PC-3 (cell line): ENCODE data around the gene VASN. TPM values are rescaled to one million over a fixed set of nuclear protein-coding genes. Genes with fewer than 3 reads are reported as not detected.

Experiments used
- ATAC-seq: fragments of 200-7000 bp; cut with Tn5 transposase; 2 replicates; pipeline ENCODE4 v1.9.1; 2020; ENCODE audit warnings: mild to moderate bottlenecking, moderate library complexity
- BruUV-seq: library from RNA; stranded (reverse); fragments of 400-500 nt; replicated peaks from 2 replicates; lab custom pipeline; 2021; lab: Mats Ljungman, UMichigan
- CTCF ChIA-PET: fragments of 300-600 bp; sonication (Branson Sonifier 250); formaldehyde crosslinking; loops from one replicate; lab custom pipeline; 2022; ENCODE audit warnings: antibody characterized with exemption; lab: Charles Lee
- POLR2A ChIA-PET: fragments of 300-600 bp; sonication (Branson Sonifier 250); formaldehyde crosslinking; loops from one replicate; lab custom pipeline; 2022; ENCODE audit warnings: antibody characterized with exemption; ENCODE audit not compliant: unreplicated experiment; lab: Charles Lee
- DNase-seq: peaks from one replicate; pipeline ENCODE4 v3.0.0-alpha.2; 2015
- H2AFZ ChIP-seq: fragments of 300-600 bp; sonication (generic); 2 replicates; pipeline ENCODE4 v1.6.0; 2016; ENCODE audit warnings: antibody characterized with exemption, low read length
- H3F3A ChIP-seq: fragments of 300-600 bp; sonication (generic); one replicate; pipeline ENCODE4 v1.6.0; 2017; ENCODE audit warnings: antibody characterized with exemption, low read length, control low read depth, mild to moderate bottlenecking; ENCODE audit not compliant: unreplicated experiment
- H3K27ac ChIP-seq: fragments of 300-600 bp; sonication (generic); 2 replicates; pipeline ENCODE4 v1.5.1; 2016; ENCODE audit warnings: mild to moderate bottlenecking, low read length
- H3K27me3 ChIP-seq: fragments of 300-600 bp; sonication (generic); 2 replicates; pipeline ENCODE4 v1.6.1; 2016; ENCODE audit warnings: low read length, mixed read lengths
- H3K36me3 ChIP-seq: fragments of 300-600 bp; sonication (generic); 2 replicates; pipeline ENCODE4 v1.6.1; 2016; ENCODE audit warnings: low read depth, mixed run types, low read length, mixed read lengths
- H3K4me1 ChIP-seq: fragments of 300-600 bp; sonication (generic); 2 replicates; pipeline ENCODE4 v1.5.1; 2016; ENCODE audit warnings: low read length; ENCODE audit not compliant: insufficient read depth
- H3K4me2 ChIP-seq: fragments of 300-600 bp; sonication (generic); 2 replicates; pipeline ENCODE4 v1.6.0; 2016; ENCODE audit warnings: low read length
- H3K4me3 ChIP-seq: fragments of 300-600 bp; sonication (generic); 2 replicates; pipeline ENCODE4 v1.5.1; 2016; ENCODE audit warnings: mild to moderate bottlenecking, low read length, mixed read lengths
- H3K79me2 ChIP-seq: fragments of 300-600 bp; sonication (generic); 2 replicates; pipeline ENCODE4 v1.6.1; 2017; ENCODE audit warnings: low read length, mixed read lengths
- H3K9ac ChIP-seq: fragments of 300-600 bp; sonication (generic); 2 replicates; pipeline ENCODE4 v1.6.0; 2016; ENCODE audit warnings: mild to moderate bottlenecking, low read length
- H3K9me2 ChIP-seq: fragments of 300-600 bp; sonication (generic); replicated peaks from 2 replicates; pipeline ENCODE4 v1.6.1; 2016; ENCODE audit warnings: mixed run types, low read length, mixed read lengths
- H3K9me3 ChIP-seq: fragments of 300-600 bp; sonication (generic); 2 replicates; pipeline ENCODE4 v1.6.1; 2016; ENCODE audit warnings: low read length, mixed read lengths
- H4K20me1 ChIP-seq: fragments of 300-600 bp; sonication (generic); 2 replicates; pipeline ENCODE4 v1.6.1; 2016; ENCODE audit warnings: low read length, mixed read lengths
- EZH2 ChIP-seq: fragments of 300-600 bp; sonication (generic); IDR thresholded peaks from one replicate; pipeline ENCODE4 v1.6.1; 2017; ENCODE audit warnings: antibody characterized with exemption, mild to moderate bottlenecking, low read length; ENCODE audit not compliant: unreplicated experiment
- EZH2phosphoT487 ChIP-seq: fragments of 300-600 bp; sonication (generic); IDR thresholded peaks from 2 replicates; pipeline ENCODE4 v1.6.1; 2018; ENCODE audit warnings: mild to moderate bottlenecking, antibody characterized with exemption, low read length, borderline replicate concordance
- intact Hi-C: fragments of 100-400 bp; cut with micrococcal nuclease; formaldehyde crosslinking; loops from 2 replicates; pipeline ENCODE4 v1.9.0; 2023
- total RNA-seq: library from RNA; depleted of rRNA; stranded (reverse); fragments of >200 nt; gene quantifications from 2 replicates; pipeline ENCODE4 v1.2.3, GENCODE V29; 2014
- TF ChIP-seq, protein P1 (sequence below): fragments of 300-600 bp; sonication (generic); conservative IDR thresholded peaks from 2 replicates; pipeline ENCODE4 v1.5.1; 2017; ENCODE audit warnings: antibody characterized with exemption, low read depth, mild to moderate bottlenecking, low read length

Gene VASN
- total RNA-seq, 1 experiment from 2014 or later, result 12.2 TPM

DNA sequence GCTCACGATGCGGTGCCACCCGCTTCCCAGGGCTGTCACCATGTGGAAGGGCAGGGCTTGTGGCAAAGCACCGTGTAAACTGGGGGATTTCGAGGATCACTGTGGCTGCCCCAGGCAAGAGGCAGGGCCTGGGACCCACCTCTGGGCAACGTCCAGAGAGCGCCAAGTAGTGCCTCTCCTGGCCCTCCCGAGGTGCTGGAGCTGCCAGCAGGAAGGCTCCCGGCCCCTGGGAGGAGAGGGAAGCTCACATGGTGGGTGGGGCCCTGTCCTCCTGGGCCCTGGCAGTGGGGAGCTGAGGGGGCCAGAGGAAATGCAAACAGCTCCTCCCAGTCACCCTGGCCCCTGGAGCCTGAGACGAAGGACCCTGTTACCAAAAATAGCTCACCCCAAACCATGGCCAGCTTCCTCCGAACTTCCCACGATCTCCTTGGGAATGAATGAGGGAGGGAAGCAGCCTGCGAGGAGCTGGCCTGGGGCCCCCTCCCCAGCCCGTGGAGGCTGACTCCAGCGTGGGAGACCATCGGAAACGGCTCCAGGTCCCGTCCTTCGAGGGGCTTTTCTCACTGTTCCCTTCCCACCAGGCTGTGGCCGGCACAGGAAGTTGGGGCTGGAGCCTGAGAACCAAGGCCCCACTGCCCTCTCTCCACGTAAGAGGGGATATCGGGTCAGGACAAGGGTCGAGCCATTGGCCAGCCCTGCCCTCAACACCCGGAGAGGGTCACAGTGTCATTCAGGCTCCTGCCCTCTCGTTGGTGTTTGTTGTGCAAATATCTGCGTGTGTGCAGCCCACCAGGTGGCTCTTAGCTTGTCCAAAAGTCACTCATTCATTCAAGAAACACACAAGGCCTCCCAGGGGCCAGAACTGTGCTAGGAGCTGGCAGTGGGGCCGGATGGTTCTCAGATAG, 17.7 kb downstream of the VASN start:
- H3K4me2 ChIP-seq, result no peak overlapping the region
- H3K27me3 ChIP-seq, result no peaks in the 10 kb centered on the region
- DNase-seq (no peak), ATAC-seq (no peak)
- no peak overlapping the region for H3K27ac ChIP-seq
- H3K9ac ChIP-seq, result no peak overlapping the region
- H3K4me1 ChIP-seq, result no peaks in the 10 kb centered on the region
- H4K20me1 ChIP-seq, result no peaks in the 10 kb centered on the region
- H2AFZ ChIP-seq, result no peak overlapping the region
- no peaks in the 10 kb centered on the region for H3K36me3 ChIP-seq
- no peak overlapping the region for H3K4me3 ChIP-seq
- intact Hi-C loops, result no loop called here
- ChIA-PET CTCF (interaction anchor here (1.1 kb wide), 1 partner anchor 13 kb away, joined by 3 read pairs; no protein-coding TSS in a partner anchor), POLR2A (no interaction called here)
- H3K9me2 ChIP-seq, result no peaks in the 10 kb centered on the region
- no TSS peak for BruUV-seq
- no peaks in the 10 kb centered on the region for H3K9me3 ChIP-seq
- H3K79me2 ChIP-seq, result no peaks in the 10 kb centered on the region
- TF ChIP-seq EZH2phosphoT487 (no peak), EZH2 (no peak)
- TF ChIP-seq, protein P1, sequence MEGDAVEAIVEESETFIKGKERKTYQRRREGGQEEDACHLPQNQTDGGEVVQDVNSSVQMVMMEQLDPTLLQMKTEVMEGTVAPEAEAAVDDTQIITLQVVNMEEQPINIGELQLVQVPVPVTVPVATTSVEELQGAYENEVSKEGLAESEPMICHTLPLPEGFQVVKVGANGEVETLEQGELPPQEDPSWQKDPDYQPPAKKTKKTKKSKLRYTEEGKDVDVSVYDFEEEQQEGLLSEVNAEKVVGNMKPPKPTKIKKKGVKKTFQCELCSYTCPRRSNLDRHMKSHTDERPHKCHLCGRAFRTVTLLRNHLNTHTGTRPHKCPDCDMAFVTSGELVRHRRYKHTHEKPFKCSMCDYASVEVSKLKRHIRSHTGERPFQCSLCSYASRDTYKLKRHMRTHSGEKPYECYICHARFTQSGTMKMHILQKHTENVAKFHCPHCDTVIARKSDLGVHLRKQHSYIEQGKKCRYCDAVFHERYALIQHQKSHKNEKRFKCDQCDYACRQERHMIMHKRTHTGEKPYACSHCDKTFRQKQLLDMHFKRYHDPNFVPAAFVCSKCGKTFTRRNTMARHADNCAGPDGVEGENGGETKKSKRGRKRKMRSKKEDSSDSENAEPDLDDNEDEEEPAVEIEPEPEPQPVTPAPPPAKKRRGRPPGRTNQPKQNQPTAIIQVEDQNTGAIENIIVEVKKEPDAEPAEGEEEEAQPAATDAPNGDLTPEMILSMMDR, result no peak
- H3F3A ChIP-seq, result no peaks in the 10 kb centered on the region

- no peaks in the 10 kb centered on the region for H3K9me3 ChIP-seq
- ATAC-seq, result no peak
- no peaks in the 10 kb centered on the region for H3K4me1 ChIP-seq
- H3F3A ChIP-seq, result no peaks in the 10 kb centered on the region
- no peak overlapping the region for H2AFZ ChIP-seq
- no peak overlapping the region for H3K4me3 ChIP-seq
- POLR2A ChIA-PET, result no interaction called here
- intact Hi-C loops, result no loop called here
- no peak for DNase-seq
- H3K79me2 ChIP-seq, result no peaks in the 10 kb centered on the region
- no peak overlapping the region for H3K4me2 ChIP-seq
- BruUV-seq, result no TSS peak
- no peak overlapping the region for H3K27ac ChIP-seq
- TF ChIP-seq EZH2phosphoT487, result no peak
- TF ChIP-seq, protein P1, result no peak
- no peak for TF ChIP-seq EZH2
- H3K36me3 ChIP-seq, result no peaks in the 10 kb centered on the region
- H3K27me3 ChIP-seq, result no peaks in the 10 kb centered on the region
- no peaks in the 10 kb centered on the region for H3K9me2 ChIP-seq
- no peak overlapping the region for H3K9ac ChIP-seq
- no peaks in the 10 kb centered on the region for H4K20me1 ChIP-seq
- CTCF ChIA-PET, result interaction anchor here (1.1 kb wide), 1 partner anchor 12 kb away, joined by 3 read pairs; no protein-coding TSS in a partner anchor
These were observed 18.9 kb downstream of the VASN start for GRCh38 chr16:4390266-4391260.
